Measurements from ENCODE around the gene PHETA2.
A peak's percentile ranks its signal among the peaks of the same experiment; 100 is the strongest.

The PHETA2 gene, protein sequence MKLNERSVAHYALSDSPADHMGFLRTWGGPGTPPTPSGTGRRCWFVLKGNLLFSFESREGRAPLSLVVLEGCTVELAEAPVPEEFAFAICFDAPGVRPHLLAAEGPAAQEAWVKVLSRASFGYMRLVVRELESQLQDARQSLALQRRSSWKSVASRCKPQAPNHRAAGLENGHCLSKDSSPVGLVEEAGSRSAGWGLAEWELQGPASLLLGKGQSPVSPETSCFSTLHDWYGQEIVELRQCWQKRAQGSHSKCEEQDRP

DNA sequence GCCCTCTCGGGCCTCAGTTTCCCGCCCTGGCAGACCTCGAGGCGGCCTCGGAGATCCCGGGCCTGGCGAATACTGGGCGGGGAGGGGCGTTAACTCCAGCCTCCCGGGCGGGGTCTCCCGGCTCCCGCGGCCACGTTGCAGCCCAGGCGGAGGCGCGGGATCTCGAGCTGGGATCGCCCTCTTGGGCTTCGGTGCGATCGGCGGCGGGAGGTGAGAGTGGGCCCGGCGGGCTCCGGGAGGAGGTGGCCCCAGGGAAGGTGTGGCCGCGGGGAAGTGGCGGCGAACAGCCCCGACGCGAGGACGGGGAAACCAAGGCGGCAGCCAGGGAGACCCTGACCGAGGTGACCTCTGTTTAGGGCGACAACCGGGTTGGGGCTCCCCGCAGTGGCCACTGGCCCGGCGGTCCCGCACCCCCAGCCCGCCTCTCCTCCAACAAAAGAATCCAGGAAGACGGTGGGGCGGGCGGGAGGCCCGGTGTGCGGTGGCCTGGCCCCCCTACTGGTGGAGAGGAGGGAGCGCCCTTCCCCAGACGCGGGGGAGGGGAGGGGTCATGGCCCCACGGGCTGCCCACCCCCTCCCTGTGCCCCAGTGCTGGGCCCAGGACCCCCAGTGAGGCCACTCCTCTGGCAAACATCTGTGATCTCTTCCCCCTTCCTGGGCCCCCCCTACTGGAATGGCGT lies at the start of gene PHETA2:
TSS of gene PHETA2 (plus strand) at position 117 of the 680 bp plus-strand sequence. CDS start 3,046 bp downstream, outside the sequence.
- POLR2A ChIA-PET (ENCODE audit: low non-redundant PET), result no interaction called here
- no peak for DNase-seq (ENCODE audit: low spot score)
- TF ChIP-seq, protein P1, sequence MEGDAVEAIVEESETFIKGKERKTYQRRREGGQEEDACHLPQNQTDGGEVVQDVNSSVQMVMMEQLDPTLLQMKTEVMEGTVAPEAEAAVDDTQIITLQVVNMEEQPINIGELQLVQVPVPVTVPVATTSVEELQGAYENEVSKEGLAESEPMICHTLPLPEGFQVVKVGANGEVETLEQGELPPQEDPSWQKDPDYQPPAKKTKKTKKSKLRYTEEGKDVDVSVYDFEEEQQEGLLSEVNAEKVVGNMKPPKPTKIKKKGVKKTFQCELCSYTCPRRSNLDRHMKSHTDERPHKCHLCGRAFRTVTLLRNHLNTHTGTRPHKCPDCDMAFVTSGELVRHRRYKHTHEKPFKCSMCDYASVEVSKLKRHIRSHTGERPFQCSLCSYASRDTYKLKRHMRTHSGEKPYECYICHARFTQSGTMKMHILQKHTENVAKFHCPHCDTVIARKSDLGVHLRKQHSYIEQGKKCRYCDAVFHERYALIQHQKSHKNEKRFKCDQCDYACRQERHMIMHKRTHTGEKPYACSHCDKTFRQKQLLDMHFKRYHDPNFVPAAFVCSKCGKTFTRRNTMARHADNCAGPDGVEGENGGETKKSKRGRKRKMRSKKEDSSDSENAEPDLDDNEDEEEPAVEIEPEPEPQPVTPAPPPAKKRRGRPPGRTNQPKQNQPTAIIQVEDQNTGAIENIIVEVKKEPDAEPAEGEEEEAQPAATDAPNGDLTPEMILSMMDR (conservative IDR thresholded peaks at IDR 0.05; ENCODE audit: low read depth), result peak; percentile 26; the same call in 1 of the 2 replicates
- CTCF ChIA-PET, result no interaction called here
- H3K27ac ChIP-seq, result peak within 1 kb of the TSS; percentile 55

- CTCF ChIA-PET, result no interaction called here
- TF ChIP-seq, protein P1 (conservative IDR thresholded peaks at IDR 0.05; ENCODE audit: low read depth), result no peak
- no peak for DNase-seq (ENCODE audit: low spot score)
- no peak overlapping the region for H3K27ac ChIP-seq
- POLR2A ChIA-PET (ENCODE audit: low non-redundant PET), result no interaction called here
Measured at GRCh38 chr22:42025421-42025820, 48.6 kb upstream of the PHETA2 start.

DNA sequence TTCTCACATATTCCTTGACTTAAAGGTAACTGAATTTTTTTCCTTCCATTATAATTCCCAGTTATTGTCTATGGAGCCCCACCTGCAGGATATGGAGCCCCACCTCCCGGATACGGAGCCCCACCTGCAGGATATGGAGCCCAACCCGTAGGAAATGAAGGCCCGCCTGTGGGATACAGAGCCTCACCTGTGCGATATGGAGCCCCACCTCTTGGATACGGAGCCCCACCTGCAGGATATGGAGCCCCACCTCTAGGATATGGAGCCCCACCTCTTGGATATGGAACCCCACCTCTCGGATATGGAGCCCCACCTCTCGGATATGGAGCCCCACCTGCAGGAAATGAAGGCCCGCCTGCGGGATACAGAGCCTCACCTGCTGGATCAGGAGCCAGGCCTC lies 47.3 kb upstream of the PHETA2 start:
- POLR2A ChIA-PET (ENCODE audit: low non-redundant PET), result no interaction called here
- H3K27ac ChIP-seq, result no peak overlapping the region
- no peak for DNase-seq (ENCODE audit: low spot score)
- TF ChIP-seq, protein P1 (conservative IDR thresholded peaks at IDR 0.05; ENCODE audit: low read depth), result no peak
- CTCF ChIA-PET, result no interaction called here

DNA sequence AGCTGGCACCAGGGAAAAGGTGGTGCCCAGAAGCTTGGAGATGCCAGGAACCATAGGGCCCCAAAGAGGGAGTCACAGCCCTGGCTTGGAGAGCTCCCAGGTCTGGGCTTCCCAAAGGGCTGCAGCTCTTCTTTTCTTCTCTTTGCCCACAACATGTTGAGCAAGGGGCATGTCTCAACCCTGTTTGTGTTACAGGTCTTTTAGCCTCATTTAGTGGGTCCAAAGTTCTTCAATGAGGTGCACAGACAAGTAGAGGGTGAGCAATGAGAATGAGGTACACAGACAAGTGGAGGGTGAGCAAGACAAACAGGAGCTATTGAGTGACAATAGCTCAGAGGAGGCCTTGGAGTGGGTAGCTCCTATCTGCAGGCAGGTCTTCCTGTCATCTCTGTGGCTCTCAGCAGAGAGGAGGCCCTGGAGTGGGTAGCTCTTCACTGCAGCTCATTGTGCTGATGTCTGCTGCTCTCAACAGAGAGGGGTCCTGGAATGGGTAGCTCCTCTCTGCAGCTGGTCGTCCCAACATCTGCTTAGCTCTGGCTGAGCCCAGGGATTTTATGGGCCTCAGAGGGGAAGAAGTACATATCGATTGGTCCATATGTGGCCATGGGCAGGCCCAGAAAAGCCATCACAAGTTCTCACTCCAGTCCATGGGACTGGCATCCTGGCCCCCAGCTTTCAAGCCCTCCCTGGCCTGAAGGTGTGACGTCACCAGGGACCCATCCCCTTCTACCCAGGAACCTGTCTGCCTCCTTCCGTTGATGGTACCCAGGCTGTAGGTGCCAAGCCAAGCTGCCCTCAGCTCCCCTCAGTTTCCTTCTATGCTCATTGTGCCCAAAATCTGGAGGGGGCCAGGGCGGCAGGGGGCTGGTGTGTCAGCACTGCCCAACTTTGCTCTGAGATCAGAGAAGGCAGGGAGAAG lies 40.5 kb upstream of the PHETA2 start:
- no peak overlapping the region for H3K27ac ChIP-seq
- no peak for DNase-seq (ENCODE audit: low spot score)
- ChIA-PET POLR2A (ENCODE audit: low non-redundant PET) (no interaction called here), CTCF (no interaction called here)
- TF ChIP-seq, protein P1 (conservative IDR thresholded peaks at IDR 0.05; ENCODE audit: low read depth), result no peak

DNA sequence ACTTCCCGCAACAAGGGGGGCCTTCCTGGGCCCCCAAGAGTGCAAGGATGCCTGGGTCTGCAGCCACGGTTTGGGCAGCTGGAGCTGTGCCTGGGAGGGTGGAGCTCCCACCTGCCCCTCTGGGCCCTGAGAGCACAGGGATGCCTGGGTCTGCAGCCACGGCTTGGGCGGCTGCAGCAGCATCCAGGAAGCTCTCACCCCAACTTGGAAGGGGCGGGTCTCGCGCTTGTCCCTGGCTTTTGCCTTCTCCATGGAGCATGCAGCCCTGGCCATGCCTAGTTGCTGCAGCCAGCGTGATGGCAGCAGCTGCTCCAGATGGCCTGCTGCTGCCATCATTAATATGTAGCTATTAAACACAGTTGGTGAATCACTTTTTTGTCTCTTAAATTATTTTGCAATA lies 38.8 kb upstream of the PHETA2 start:
- no peak overlapping the region for H3K27ac ChIP-seq
- ChIA-PET CTCF (no interaction called here), POLR2A (ENCODE audit: low non-redundant PET) (no interaction called here)
- DNase-seq (ENCODE audit: low spot score), result no peak
- TF ChIP-seq, protein P1 (conservative IDR thresholded peaks at IDR 0.05; ENCODE audit: low read depth), result no peak

DNA sequence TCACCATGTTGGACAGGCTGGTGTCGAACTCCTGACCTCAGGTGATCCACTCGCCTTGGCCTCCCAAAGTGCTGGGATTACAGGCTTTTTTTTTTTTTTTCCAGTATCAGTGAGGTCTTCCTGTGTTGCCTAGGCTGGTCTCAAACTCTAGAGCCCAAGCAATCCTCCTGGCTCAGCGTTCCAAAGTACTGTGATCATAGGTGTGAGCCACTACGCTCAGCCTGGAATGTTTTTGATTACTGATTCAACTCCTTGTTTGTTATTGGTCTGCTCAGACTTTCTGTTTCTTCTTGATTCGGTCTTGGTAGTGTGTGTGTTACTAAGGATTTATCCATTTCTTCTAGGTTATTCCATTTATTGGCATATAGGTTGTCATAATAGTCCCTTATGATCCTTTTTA lies 34.8 kb upstream of the PHETA2 start:
- H3K27ac ChIP-seq, result no peak overlapping the region
- DNase-seq (ENCODE audit: low spot score), result no peak
- TF ChIP-seq, protein P1 (conservative IDR thresholded peaks at IDR 0.05; ENCODE audit: low read depth), result no peak
- ChIA-PET POLR2A (ENCODE audit: low non-redundant PET) (no interaction called here), CTCF (no interaction called here)

Data from RWPE1 (cell line).